ENCODE data around the gene ICA1. TPM values are rescaled to one million over a fixed set of nuclear protein-coding genes. Genes with fewer than 3 reads are reported as not detected.

The ICA1 gene
- total and polyA plus RNA-seq, 2 of the 4 experiments (the other 2 are of a cell fraction) = not detected

- Histone ChIP-seq H2AFZ (replicated peaks; ENCODE audit: low read length, poor library complexity) (no peak overlapping the region), H3K27me3 (ENCODE audit: control insufficient read depth, insufficient read depth, low read length) (no peaks in the 10 kb centered on the region), H4K5ac (ENCODE audit: low read depth, low read length) (no peak overlapping the region), H3K18ac (ENCODE audit: low read depth, low read length) (no peak overlapping the region), H3K4ac (ENCODE audit: low read depth, low read length) (no peak overlapping the region), H2AK9ac (replicated peaks; ENCODE audit: low read depth, low read length, poor library complexity) (no peak overlapping the region), H3K4me1 (ENCODE audit: control insufficient read depth, insufficient read depth, low read length) (no peaks in the 10 kb centered on the region), H3K9ac (ENCODE audit: low read depth, low read length) (no peak overlapping the region), H3K79me1 (ENCODE audit: low read depth in 1 of 2, low read length in 2 of 2) (no peaks in the 10 kb centered on the region), H2BK20ac (ENCODE audit: low read depth, low read length) (no peak overlapping the region), H3K9me1 (ENCODE audit: insufficient read depth, low read length) (no peaks in the 10 kb centered on the region), H3K4me2 (ENCODE audit: low read depth, low read length) (no peak overlapping the region), H3K36me3 (ENCODE audit: control insufficient read depth, insufficient read depth, low read length) (no peaks in the 10 kb centered on the region), H3K4me3 (ENCODE audit: insufficient read depth, low read depth, low read length) (no peak overlapping the region), H2BK5ac (ENCODE audit: low read depth, low read length, poor library complexity, severe bottlenecking) (no peak overlapping the region), H3K23ac (ENCODE audit: low read depth, low read length) (no peak overlapping the region), H3K56ac (ENCODE audit: extremely low read depth, insufficient read depth, low read length) (no peak overlapping the region), H3K27ac (ENCODE audit: insufficient read depth, low read length) (no peak overlapping the region), H4K91ac (ENCODE audit: insufficient read depth, low read depth, low read length) (no peak overlapping the region), H2BK120ac (ENCODE audit: low read depth, low read length) (no peak overlapping the region), H3K9me3 (ENCODE audit: control insufficient read depth, insufficient read depth, low read length) (peaks cover 2% of the 10 kb centered on the region; the same call in 1 of the 2 replicates), H2BK15ac (ENCODE audit: low read depth, low read length) (no peak overlapping the region), H4K20me1 (ENCODE audit: insufficient read depth, low read length) (no peaks in the 10 kb centered on the region), H2AK5ac (ENCODE audit: low read depth, low read length) (no peak overlapping the region), H4K8ac (ENCODE audit: low read depth in 2 of 2, low read length in 2 of 2) (no peak overlapping the region), H3K14ac (replicated peaks; ENCODE audit: low read depth, low read length) (no peak overlapping the region)
- no peak for TF ChIP-seq MAZ (IDR thresholded peaks at IDR 0.05; ENCODE audit: borderline replicate concordance, low read depth, low read length)
- TF ChIP-seq, protein P1, sequence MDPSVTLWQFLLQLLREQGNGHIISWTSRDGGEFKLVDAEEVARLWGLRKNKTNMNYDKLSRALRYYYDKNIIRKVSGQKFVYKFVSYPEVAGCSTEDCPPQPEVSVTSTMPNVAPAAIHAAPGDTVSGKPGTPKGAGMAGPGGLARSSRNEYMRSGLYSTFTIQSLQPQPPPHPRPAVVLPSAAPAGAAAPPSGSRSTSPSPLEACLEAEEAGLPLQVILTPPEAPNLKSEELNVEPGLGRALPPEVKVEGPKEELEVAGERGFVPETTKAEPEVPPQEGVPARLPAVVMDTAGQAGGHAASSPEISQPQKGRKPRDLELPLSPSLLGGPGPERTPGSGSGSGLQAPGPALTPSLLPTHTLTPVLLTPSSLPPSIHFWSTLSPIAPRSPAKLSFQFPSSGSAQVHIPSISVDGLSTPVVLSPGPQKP (IDR thresholded peaks at IDR 0.05; ENCODE audit: borderline replicate concordance, low read depth, low read length) = no peak
- no peak for TF ChIP-seq MAFK (IDR thresholded peaks at IDR 0.05; ENCODE audit: low read depth, low read length)
- TF ChIP-seq CHD1 (IDR thresholded peaks at IDR 0.05; ENCODE audit: low read depth, low read length) = no peak
- no peak for TF ChIP-seq CEBPB (IDR thresholded peaks at IDR 0.05; ENCODE audit: low read depth, low read length)
- TF ChIP-seq RAD21 (IDR thresholded peaks at IDR 0.05; ENCODE audit: low read length) = no peak
- no peak for TF ChIP-seq FOS (IDR thresholded peaks at IDR 0.05; ENCODE audit: low read depth, low read length)
- no peak for TF ChIP-seq RFX5 (IDR thresholded peaks at IDR 0.05; ENCODE audit: low read depth, low read length)
- no peak for TF ChIP-seq POLR2A (IDR thresholded peaks at IDR 0.05; ENCODE audit: low read depth, low read length)
- TF ChIP-seq NFE2L2 (IDR thresholded peaks at IDR 0.05; ENCODE audit: low read depth, low read length) = no peak
- no peak for TF ChIP-seq CTCF (conservative IDR thresholded peaks at IDR 0.05; ENCODE audit: low read depth, low read length)
- TF ChIP-seq RCOR1 (IDR thresholded peaks at IDR 0.05; ENCODE audit: insufficient replicate concordance, low read length) = no peak
- ChIA-PET CTCF (no interaction called here), POLR2A (ENCODE audit: unreplicated experiment) (no interaction called here)
- no peak for ATAC-seq (ENCODE audit: low read depth)
- intact Hi-C loops (cut with micrococcal nuclease) (no loop called here), dilution Hi-C loops (cut with HindIII; ENCODE audit: low sequenced_read_pairs, unreplicated experiment) (no loop called here), in situ Hi-C loops (cut with MboI; ENCODE audit: low sequenced_read_pairs) (no loop called here)
- DNase-seq = no peak
- no TSS peak for BruUV-seq (replicated peaks)
- WGBS, 2 experiments (ENCODE audit: extremely low coverage in 2 of 2, insufficient read length in 1 of 2) = 73% methylated on average over 5 of the region's 6 CpGs; no CpG with 5 or more reads in 1 of the 2 experiments
Measured at GRCh38 chr7:8255680-8256655, 6.0 kb downstream of the ICA1 start.

Measured in IMR-90 (cell line).